H9 (cell line): ENCODE data around the gene GSN. TPM values are rescaled to one million over a fixed set of nuclear protein-coding genes. Genes with fewer than 3 reads are reported as not detected.

Experiments
- DNase-seq: peaks from one replicate; pipeline ENCODE4 v3.0.0-alpha.2; 2017
- H2AFZ ChIP-seq: one replicate; pipeline ENCODE4 v1.6.1; 2013; ENCODE audit warnings: mild to moderate bottlenecking, low read length, control low read depth, moderate library complexity
- H2AK5ac ChIP-seq: 2 replicates; pipeline ENCODE4 v1.6.1; 2013; ENCODE audit warnings: low read length, control low read depth, mixed read lengths; ENCODE audit not compliant: insufficient read length
- H2BK120ac ChIP-seq: one replicate; pipeline ENCODE4 v1.6.1; 2013; ENCODE audit warnings: low read depth, mild to moderate bottlenecking, low read length, control low read depth, inconsistent platforms; ENCODE audit not compliant: poor library complexity, severe bottlenecking
- H2BK12ac ChIP-seq: 2 replicates; pipeline ENCODE4 v1.6.1; 2013; ENCODE audit warnings: low read length, control low read depth, mixed read lengths, low read depth; ENCODE audit not compliant: insufficient read length
- H2BK15ac ChIP-seq: 2 replicates; pipeline ENCODE4 v1.6.1; 2013; ENCODE audit warnings: low read depth, low read length, control low read depth
- H2BK20ac ChIP-seq: one replicate; pipeline ENCODE4 v1.6.1; 2013; ENCODE audit warnings: low read depth, mild to moderate bottlenecking, low read length, control low read depth, inconsistent platforms; ENCODE audit not compliant: poor library complexity, severe bottlenecking
- H2BK5ac ChIP-seq: 2 replicates; pipeline ENCODE4 v1.6.1; 2013; ENCODE audit warnings: low read length, control low read depth, mixed read lengths; ENCODE audit not compliant: insufficient read length
- H3K14ac ChIP-seq: 2 replicates; pipeline ENCODE4 v1.6.1; 2013; ENCODE audit warnings: low read length, control low read depth; ENCODE audit not compliant: insufficient read depth
- H3K18ac ChIP-seq: 2 replicates; pipeline ENCODE4 v1.6.1; 2013; ENCODE audit warnings: low read depth, mild to moderate bottlenecking, mixed read lengths, low read length, control low read depth; ENCODE audit not compliant: insufficient read length
- H3K23ac ChIP-seq: 2 replicates; pipeline ENCODE4 v1.6.1; 2013; ENCODE audit warnings: low read length, control low read depth, mixed read lengths, low read depth; ENCODE audit not compliant: insufficient read length
- H3K23me2 ChIP-seq: 2 replicates; pipeline ENCODE4 v1.6.1; 2013; ENCODE audit warnings: low read depth, mild to moderate bottlenecking, mixed read lengths, low read length, control low read depth; ENCODE audit not compliant: insufficient read length, poor library complexity, severe bottlenecking
- H3K27ac ChIP-seq: 2 replicates; pipeline ENCODE4 v1.5.1; 2013; ENCODE audit warnings: low read length, control low read depth, mixed read lengths, low read depth; ENCODE audit not compliant: insufficient read length
- H3K27me3 ChIP-seq: 2 replicates; pipeline ENCODE4 v1.6.1; 2013; ENCODE audit warnings: low read length, control low read depth, inconsistent platforms; ENCODE audit not compliant: insufficient read depth
- H3K4ac ChIP-seq: 2 replicates; pipeline ENCODE4 v1.6.1; 2013; ENCODE audit warnings: low read depth, mild to moderate bottlenecking, control low read depth, inconsistent platforms, low read length, moderate library complexity
- H3K4me1 ChIP-seq: 2 replicates; pipeline ENCODE4 v1.6.1; 2013; ENCODE audit warnings: low read length, control low read depth, inconsistent platforms; ENCODE audit not compliant: insufficient read depth
- H3K4me2 ChIP-seq: 2 replicates; pipeline ENCODE4 v1.6.1; 2013; ENCODE audit warnings: low read length, control low read depth, mixed read lengths; ENCODE audit not compliant: insufficient read length, insufficient read depth
- H3K56ac ChIP-seq: 2 replicates; pipeline ENCODE4 v1.6.1; 2013; ENCODE audit warnings: low read depth, mild to moderate bottlenecking, mixed read lengths, low read length, control low read depth; ENCODE audit not compliant: insufficient read length
- H3K79me1 ChIP-seq: 2 replicates; pipeline ENCODE4 v1.6.1; 2013; ENCODE audit warnings: low read depth, mild to moderate bottlenecking, moderate library complexity, low read length, control low read depth, inconsistent platforms; ENCODE audit not compliant: insufficient read depth, poor library complexity, severe bottlenecking
- H3K79me2 ChIP-seq: 2 replicates; pipeline ENCODE4 v1.6.1; 2013; ENCODE audit warnings: low read length, control low read depth, inconsistent platforms; ENCODE audit not compliant: insufficient read depth
- H3K9ac ChIP-seq: 2 replicates; pipeline ENCODE4 v1.6.1; 2013; ENCODE audit warnings: low read length, control low read depth, mixed read lengths; ENCODE audit not compliant: insufficient read length; ENCODE audit errors: extremely low read depth
- H3K9me3 ChIP-seq: one replicate; pipeline ENCODE4 v1.6.1; 2013; ENCODE audit warnings: low read depth, low read length, inconsistent platforms; ENCODE audit not compliant: control insufficient read depth
- H3T11ph ChIP-seq: one replicate; pipeline ENCODE4 v1.6.1; 2013; ENCODE audit warnings: mild to moderate bottlenecking, low read length, control low read depth, inconsistent platforms
- H4K20me1 ChIP-seq: one replicate; pipeline ENCODE4 v1.6.1; 2013; ENCODE audit not compliant: control insufficient read depth, insufficient read length, insufficient read depth
- H4K5ac ChIP-seq: 2 replicates; pipeline ENCODE4 v1.6.1; 2013; ENCODE audit warnings: low read depth, mild to moderate bottlenecking, mixed read lengths, low read length, control low read depth; ENCODE audit not compliant: insufficient read length
- H4K8ac ChIP-seq: replicated peaks from 2 replicates; pipeline ENCODE4 v1.6.1; 2013; ENCODE audit warnings: low read length, control low read depth, mixed read lengths, low read depth; ENCODE audit not compliant: insufficient read length
- H4K91ac ChIP-seq: 2 replicates; pipeline ENCODE4 v1.6.1; 2013; ENCODE audit warnings: low read depth, mild to moderate bottlenecking, moderate library complexity, mixed read lengths, low read length, control low read depth; ENCODE audit not compliant: insufficient read length
- H3K27ac Mint-ChIP-seq, 3 experiments: 2 replicates in 2 of 3; 3 replicates in 1 of 3; pipeline ENCODE4 v1.8.0; 2020 to 2021; ENCODE audit warnings: mixed read lengths in 3 of 3, mild to moderate bottlenecking in 1 of 3, moderate library complexity in 1 of 3
- H3K27me3 Mint-ChIP-seq: 2 replicates; pipeline ENCODE4 v1.8.0; 2021; ENCODE audit warnings: low read depth, mild to moderate bottlenecking, moderate library complexity, mixed read lengths
- H3K36me3 Mint-ChIP-seq, 3 experiments: 2 replicates in 2 of 3; 3 replicates in 1 of 3; pipeline ENCODE4 v1.8.0; 2020 to 2021; ENCODE audit warnings: low read depth in 3 of 3, mixed read lengths in 3 of 3; ENCODE audit not compliant: insufficient read depth in 1 of 3
- H3K4me1 Mint-ChIP-seq, 2 experiments: 2 replicates each; pipeline ENCODE4 v1.8.0; 2020; ENCODE audit warnings: mixed read lengths in 2 of 2
- H3K4me3 Mint-ChIP-seq, 2 experiments: 2 replicates in 1 of 2; 3 replicates in 1 of 2; pipeline ENCODE4 v1.8.0; 2020 to 2021; ENCODE audit warnings: mild to moderate bottlenecking in 2 of 2, mixed read lengths in 2 of 2, moderate library complexity in 1 of 2
- H3K9me3 Mint-ChIP-seq, 2 experiments: 2 replicates in 1 of 2; 3 replicates in 1 of 2; pipeline ENCODE4 v1.8.0; 2020; ENCODE audit warnings: mild to moderate bottlenecking in 2 of 2, mixed read lengths in 2 of 2, moderate library complexity in 1 of 2
- CTCF ChIP-seq: fragments of 200-600 bp; sonication (generic); conservative IDR thresholded peaks from 3 replicates; pipeline ENCODE4 v1.8.0; 2021; ENCODE audit warnings: antibody characterized with exemption, mild to moderate bottlenecking
- WGBS: extraction: QIAGEN DNeasy Blood & Tissue Kit; methylation state at CpG from one replicate; pipeline ENCODE4 v1.1.7; 2013; ENCODE audit warnings: missing lambda C conversion rate, low lambda C conversion rate, mixed read lengths; ENCODE audit not compliant: insufficient read length; ENCODE audit errors: extremely low coverage; 5-methylcytosine and 5-hydroxymethylcytosine counted together
- total RNA-seq: library from RNA; stranded (reverse); gene quantifications from 2 replicates; pipeline ENCODE4 v1.2.1, GENCODE V29; 2021

GSN gene
- total RNA-seq, 1 experiment from 2014 or later, result 14.9 TPM

- no peak overlapping the region for H2BK15ac ChIP-seq
- H3K23ac ChIP-seq, result no peak overlapping the region
- H3K36me3 Mint-ChIP-seq, result peaks cover 0 to 11% (median 5%) of the 10 kb centered on the region in 3 experiments; a peak in 4 of 7 replicates
- no peak overlapping the region for H3K27ac ChIP-seq
- no peak overlapping the region for H2AK5ac ChIP-seq
- no peak overlapping the region for H2BK120ac ChIP-seq
- no peaks in the 10 kb centered on the region for H3K23me2 ChIP-seq
- no peaks in the 10 kb centered on the region for H3K9me3 Mint-ChIP-seq
- H3K79me1 ChIP-seq, result no peaks in the 10 kb centered on the region
- no peak overlapping the region; a peak in 1 of 7 replicates for H3K27ac Mint-ChIP-seq
- no peak overlapping the region for H3K9ac ChIP-seq
- H3K4me1 ChIP-seq, result peaks cover 10% of the 10 kb centered on the region
- no peak overlapping the region for H4K91ac ChIP-seq
- H2BK5ac ChIP-seq, result no peak overlapping the region
- no peak overlapping the region for H2AFZ ChIP-seq
- H3K18ac ChIP-seq, result no peak overlapping the region
- no peak overlapping the region for H2BK20ac ChIP-seq
- no peak overlapping the region for H3T11ph ChIP-seq
- H3K4me2 ChIP-seq, result no peak overlapping the region
- no peaks in the 10 kb centered on the region for H3K79me2 ChIP-seq
- no peak for DNase-seq
- no peak overlapping the region for H3K4ac ChIP-seq
- H3K56ac ChIP-seq, result no peak overlapping the region
- no peaks in the 10 kb centered on the region for H3K27me3 ChIP-seq
- no CpG with 5 or more reads among the region's 8 CpGs for WGBS
- H3K9me3 ChIP-seq, result no peaks in the 10 kb centered on the region
- H3K14ac ChIP-seq, result no peak overlapping the region
- TF ChIP-seq CTCF, result no peak
- no peak overlapping the region for H4K5ac ChIP-seq
- no peak overlapping the region for H3K4me3 Mint-ChIP-seq
- H3K4me1 Mint-ChIP-seq, result peaks cover 8 to 10% of the 10 kb centered on the region in 2 experiments
- no peak overlapping the region for H4K8ac ChIP-seq
- no peaks in the 10 kb centered on the region for H3K27me3 Mint-ChIP-seq
- no peak overlapping the region for H2BK12ac ChIP-seq
- H4K20me1 ChIP-seq, result no peaks in the 10 kb centered on the region
These were observed 81.0 kb downstream of the GSN start for GRCh38 chr9:121349009-121349408.
